Stomach smooth muscle (tissue), 2 donors: Measurements from ENCODE around the gene RGPD3.
"Not testable (repeated sequence)": the region's sequence is repeated elsewhere in the genome, so short reads cannot be mapped to it uniquely, and the experiment has no call there.

Source experiments
- H3K27ac ChIP-seq: one replicate; pipeline ENCODE4 v1.7.0; 2013; ENCODE audit warnings: mild to moderate bottlenecking, low read length, inconsistent platforms
- H3K27me3 ChIP-seq, 2 donors: one replicate each; pipeline ENCODE4 v1.7.0; 2013; ENCODE audit warnings: low read length in 2 of 2; ENCODE audit not compliant: insufficient read depth in 2 of 2, control insufficient read depth in 1 of 2
- H3K36me3 ChIP-seq, 2 donors: one replicate each; pipeline ENCODE4 v1.7.0; 2013; ENCODE audit warnings: low read length in 2 of 2; ENCODE audit not compliant: control insufficient read depth in 2 of 2, insufficient read depth in 2 of 2
- H3K4me1 ChIP-seq: one replicate; pipeline ENCODE4 v1.7.0; 2013; ENCODE audit warnings: low read length; ENCODE audit not compliant: control insufficient read depth, insufficient read depth
- H3K4me3 ChIP-seq, 2 donors: one replicate each; pipeline ENCODE4 v1.7.0; 2013; ENCODE audit warnings: low read length in 2 of 2
- H3K9ac ChIP-seq, 2 donors: one replicate each; pipeline ENCODE4 v1.7.0; 2013; ENCODE audit warnings: low read length in 2 of 2, mild to moderate bottlenecking in 1 of 2
- H3K9me3 ChIP-seq, 2 donors: one replicate each; pipeline ENCODE4 v1.7.0; 2013; ENCODE audit warnings: low read length in 2 of 2; ENCODE audit not compliant: control insufficient read depth in 2 of 2
- donor health status: healthy.
- donor health status: Pancreatic carcinoma.

Gene RGPD3

GRCh38 chr2:106506002-106506687, 37.9 kb upstream of the RGPD3 start:
- not testable (repeated sequence) for H3K27ac ChIP-seq, H3K9ac ChIP-seq, H3K9me3 ChIP-seq, H3K4me3 ChIP-seq, H3K4me1 ChIP-seq, H3K27me3 ChIP-seq, H3K36me3 ChIP-seq

GRCh38 chr2:106504787-106505186, 36.6 kb upstream of the RGPD3 start:
- not testable (repeated sequence) for H3K27me3 ChIP-seq, H3K4me3 ChIP-seq, H3K4me1 ChIP-seq, H3K9ac ChIP-seq, H3K9me3 ChIP-seq, H3K36me3 ChIP-seq, H3K27ac ChIP-seq

- not testable (repeated sequence) for H3K4me1 ChIP-seq, H3K9me3 ChIP-seq, H3K4me3 ChIP-seq, H3K36me3 ChIP-seq, H3K9ac ChIP-seq, H3K27ac ChIP-seq, H3K27me3 ChIP-seq
These were observed 36.0 kb upstream of the RGPD3 start for GRCh38 chr2:106504192-106504591.

GRCh38 chr2:106502351-106502750, 34.1 kb upstream of the RGPD3 start:
- not testable (repeated sequence) for H3K27me3 ChIP-seq, H3K36me3 ChIP-seq, H3K9ac ChIP-seq, H3K27ac ChIP-seq, H3K9me3 ChIP-seq, H3K4me3 ChIP-seq, H3K4me1 ChIP-seq

- not testable (repeated sequence) for H3K9me3 ChIP-seq, H3K36me3 ChIP-seq, H3K4me3 ChIP-seq, H3K4me1 ChIP-seq, H3K9ac ChIP-seq, H3K27ac ChIP-seq, H3K27me3 ChIP-seq
These were observed 32.1 kb upstream of the RGPD3 start for GRCh38 chr2:106500350-106500749.

- H3K4me3 ChIP-seq, H3K4me1 ChIP-seq, H3K27ac ChIP-seq, H3K27me3 ChIP-seq, H3K9ac ChIP-seq, H3K9me3 ChIP-seq, H3K36me3 ChIP-seq: not testable (repeated sequence)
These were observed 30.3 kb upstream of the RGPD3 start for GRCh38 chr2:106498549-106498948.

- H3K9ac ChIP-seq, H3K9me3 ChIP-seq, H3K27me3 ChIP-seq, H3K4me1 ChIP-seq, H3K4me3 ChIP-seq, H3K36me3 ChIP-seq, H3K27ac ChIP-seq: not testable (repeated sequence)
These were observed 24.7 kb upstream of the RGPD3 start for GRCh38 chr2:106492913-106493312.

GRCh38 chr2:106492399-106492798, 24.2 kb upstream of the RGPD3 start:
- H3K27ac ChIP-seq, H3K9ac ChIP-seq, H3K4me1 ChIP-seq, H3K36me3 ChIP-seq, H3K9me3 ChIP-seq, H3K4me3 ChIP-seq, H3K27me3 ChIP-seq: not testable (repeated sequence)

- not testable (repeated sequence) for H3K27ac ChIP-seq, H3K4me3 ChIP-seq, H3K9ac ChIP-seq, H3K27me3 ChIP-seq, H3K9me3 ChIP-seq, H3K36me3 ChIP-seq, H3K4me1 ChIP-seq
These were observed 21.5 kb upstream of the RGPD3 start for GRCh38 chr2:106489701-106490100.

- not testable (repeated sequence) for H3K4me3 ChIP-seq, H3K27me3 ChIP-seq, H3K36me3 ChIP-seq, H3K9me3 ChIP-seq, H3K27ac ChIP-seq, H3K9ac ChIP-seq, H3K4me1 ChIP-seq
These were observed 19.4 kb upstream of the RGPD3 start for GRCh38 chr2:106487386-106488191.

GRCh38 chr2:106486551-106487385, 18.6 kb upstream of the RGPD3 start, which contains the start of gene CD8B2:
Gene CD8B2 (plus strand): TSS chr2:106487364. CDS start chr2:106487427, 63 bp downstream.
- not testable (repeated sequence) for H3K4me1 ChIP-seq, H3K4me3 ChIP-seq, H3K27me3 ChIP-seq, H3K27ac ChIP-seq, H3K36me3 ChIP-seq, H3K9ac ChIP-seq, H3K9me3 ChIP-seq
